Measurements from ENCODE around the gene CANX. TPM values are rescaled to one million over a fixed set of nuclear protein-coding genes. Genes with fewer than 3 reads are reported as not detected.
"Not testable (repeated sequence)": the region's sequence is repeated elsewhere in the genome, so short reads cannot be mapped to it uniquely, and the experiment has no call there.

CANX gene
- polyA plus RNA-seq, 4 donors: 89.2 to 585 (median 189) TPM

DNA sequence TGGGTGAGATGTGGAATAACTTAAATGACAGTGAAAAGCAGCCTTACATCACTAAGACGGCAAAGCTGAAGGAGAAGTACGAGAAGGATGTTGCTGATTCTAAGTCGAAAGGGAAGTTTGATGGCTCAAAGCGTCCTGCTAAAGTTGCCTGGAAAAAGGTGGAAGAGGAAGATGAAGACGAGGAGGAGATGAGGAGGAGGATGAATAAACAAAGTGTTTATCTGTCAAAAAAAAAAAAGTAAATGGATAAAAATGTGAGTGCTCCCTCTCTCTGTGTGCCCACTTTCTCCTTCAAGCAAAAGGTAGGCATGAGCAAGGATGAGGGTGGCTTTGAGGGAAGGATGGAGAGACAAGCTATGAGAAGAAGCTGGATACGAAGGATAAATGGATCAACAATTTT, 4.2 kb upstream of the CANX start:
- FAIRE-seq (no peak), DNase-seq (no peak)
- Histone ChIP-seq H3K9me3 (ENCODE audit: control insufficient read depth in 2 of 2, insufficient read depth in 1 of 2, low read depth in 1 of 2, low read length in 1 of 2) (no peaks in the 10 kb centered on the region), H3K4me1 (ENCODE audit: control insufficient read depth in 3 of 3, insufficient read depth in 2 of 3, low read depth in 1 of 3, low read length in 2 of 3) (peaks cover 0 to 9% (median 0%) of the 10 kb centered on the region in 3 donors), H3K27me3 (ENCODE audit: control insufficient read depth in 3 of 3, insufficient read depth in 3 of 3, low read length in 3 of 3) (no peaks in the 10 kb centered on the region), H3K36me3 (ENCODE audit: control insufficient read depth in 3 of 3, insufficient read depth in 2 of 3, low read depth in 1 of 3, low read length in 3 of 3) (no peaks in the 10 kb centered on the region), H3K4me3 (ENCODE audit: low read depth in 1 of 3, low read length in 3 of 3) (no peak overlapping the region), H3K27ac (ENCODE audit: low read depth in 1 of 3, low read length in 2 of 3) (no peak overlapping the region)
- 90 to 95% (median 90%) methylated on average over 6 of the region's 6 CpGs for WGBS, 3 donors

DNA sequence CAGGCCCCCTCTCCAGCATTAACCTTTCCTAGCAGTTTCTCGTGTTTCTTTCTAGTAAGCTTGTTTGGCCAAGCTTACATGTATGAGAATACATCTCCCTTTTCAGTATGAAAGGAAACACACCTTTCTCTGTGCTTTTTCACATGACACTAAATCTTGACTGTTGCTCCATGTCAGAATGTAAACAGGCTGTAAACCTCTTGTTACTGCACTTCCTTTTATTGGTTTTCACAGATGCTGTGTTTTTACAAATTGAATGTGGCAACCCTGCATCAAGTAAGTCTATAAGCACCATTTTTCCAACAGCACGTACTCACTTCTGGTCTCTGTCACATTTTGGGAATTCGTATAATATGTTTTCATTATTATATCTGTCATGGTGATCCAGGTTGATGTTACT, 2.2 kb upstream of the CANX start:
- DNase-seq: peak in 1 of 2 donors; percentile 27
- 81 to 89% (median 87%) methylated on average over 3 of the region's 3 CpGs for WGBS, 3 donors
- no peak overlapping the region for H3K4me3 ChIP-seq (ENCODE audit: low read depth in 1 of 3, low read length in 3 of 3)
- FAIRE-seq: no peak
- no peak overlapping the region for H3K27ac ChIP-seq (ENCODE audit: low read depth in 1 of 3, low read length in 2 of 3)
- H3K4me1 ChIP-seq (ENCODE audit: control insufficient read depth in 3 of 3, insufficient read depth in 2 of 3, low read depth in 1 of 3, low read length in 2 of 3): peaks cover 4 to 15% (median 5%) of the 10 kb centered on the region in 3 donors
- H3K9me3 ChIP-seq (ENCODE audit: control insufficient read depth in 2 of 2, insufficient read depth in 1 of 2, low read depth in 1 of 2, low read length in 1 of 2): no peaks in the 10 kb centered on the region
- H3K36me3 ChIP-seq (ENCODE audit: control insufficient read depth in 3 of 3, insufficient read depth in 2 of 3, low read depth in 1 of 3, low read length in 3 of 3): peaks cover 0 to 6% (median 0%) of the 10 kb centered on the region in 3 donors
- no peaks in the 10 kb centered on the region for H3K27me3 ChIP-seq (ENCODE audit: control insufficient read depth in 3 of 3, insufficient read depth in 3 of 3, low read length in 3 of 3)

DNA sequence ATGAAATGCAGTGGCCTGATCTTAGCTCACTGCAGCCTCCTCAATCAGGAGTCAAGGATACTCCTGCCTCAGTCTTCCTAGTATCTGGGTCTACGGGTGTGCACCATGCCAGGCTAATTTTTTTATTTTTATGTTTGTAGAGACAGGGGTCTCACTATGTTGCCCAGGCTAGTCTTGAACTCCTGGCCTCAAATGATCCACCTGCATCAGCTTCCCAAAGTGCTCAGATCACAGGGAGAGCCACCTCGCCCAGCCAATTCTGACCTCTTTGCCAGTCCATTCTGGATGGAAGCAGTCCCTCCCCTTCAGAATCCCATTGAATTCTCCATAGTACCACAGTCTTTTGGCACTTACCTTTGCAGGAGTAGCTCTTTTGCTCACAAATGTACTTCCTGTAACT, 1.7 kb upstream of the CANX start:
- Histone ChIP-seq H3K27me3 (ENCODE audit: control insufficient read depth in 3 of 3, insufficient read depth in 3 of 3, low read length in 3 of 3) (no peaks in the 10 kb centered on the region), H3K4me1 (ENCODE audit: control insufficient read depth in 3 of 3, insufficient read depth in 2 of 3, low read depth in 1 of 3, low read length in 2 of 3) (peaks cover 5 to 15% (median 7%) of the 10 kb centered on the region in 3 donors), H3K27ac (ENCODE audit: low read depth in 1 of 3, low read length in 2 of 3) (peak overlapping the region in 2 of 3 donors; percentile 8 to 91), H3K36me3 (ENCODE audit: control insufficient read depth in 3 of 3, insufficient read depth in 2 of 3, low read depth in 1 of 3, low read length in 3 of 3) (peaks cover 0 to 11% (median 0%) of the 10 kb centered on the region in 3 donors), H3K4me3 (ENCODE audit: low read depth in 1 of 3, low read length in 3 of 3) (no peak overlapping the region), H3K9me3 (ENCODE audit: control insufficient read depth in 2 of 2, insufficient read depth in 1 of 2, low read depth in 1 of 2, low read length in 1 of 2) (no peaks in the 10 kb centered on the region)
- FAIRE-seq (no peak), DNase-seq (no peak)
- 91 to 100% (median 98%) methylated on average over 2 of the region's 2 CpGs for WGBS, 3 donors

DNA sequence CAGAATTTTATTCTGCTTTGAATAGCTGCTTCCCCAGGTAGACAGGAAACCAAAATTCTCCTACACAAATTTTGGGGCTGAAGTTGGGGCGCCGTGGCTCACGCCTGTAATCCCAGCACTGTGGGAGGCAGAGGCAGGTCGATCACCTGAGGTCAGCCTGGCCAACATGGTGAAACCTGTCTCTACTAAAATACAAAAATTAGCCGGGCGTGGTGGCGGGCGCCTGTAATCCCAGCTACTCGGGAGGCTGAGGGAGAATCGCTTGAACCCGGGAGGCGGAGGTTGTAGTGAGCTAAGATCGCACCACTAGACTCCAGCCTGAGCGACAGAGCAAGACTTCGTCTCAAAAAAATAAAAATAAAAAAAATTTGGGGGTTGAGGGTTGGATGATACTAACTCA, 1.2 kb upstream of the CANX start:
- H3K27me3 ChIP-seq (ENCODE audit: control insufficient read depth in 3 of 3, insufficient read depth in 3 of 3, low read length in 3 of 3); DNase-seq; H3K9me3 ChIP-seq (ENCODE audit: control insufficient read depth in 2 of 2, insufficient read depth in 1 of 2, low read depth in 1 of 2, low read length in 1 of 2); FAIRE-seq: not testable (repeated sequence)
- 86 to 94% (median 93%) methylated on average over 15 of the region's 15 CpGs for WGBS, 3 donors
- peak overlapping the region in 2 of 3 donors; percentile 54 to 71 for H3K4me3 ChIP-seq (ENCODE audit: low read depth in 1 of 3, low read length in 3 of 3)
- peaks cover 0 to 12% (median 0%) of the 10 kb centered on the region in 3 donors for H3K36me3 ChIP-seq (ENCODE audit: control insufficient read depth in 3 of 3, insufficient read depth in 2 of 3, low read depth in 1 of 3, low read length in 3 of 3)
- H3K27ac ChIP-seq (ENCODE audit: low read depth in 1 of 3, low read length in 2 of 3): peak overlapping the region; percentile 91 to 99 (median 95)
- H3K4me1 ChIP-seq (ENCODE audit: control insufficient read depth in 3 of 3, insufficient read depth in 2 of 3, low read depth in 1 of 3, low read length in 2 of 3): peaks cover 5 to 15% (median 8%) of the 10 kb centered on the region in 3 donors

DNA sequence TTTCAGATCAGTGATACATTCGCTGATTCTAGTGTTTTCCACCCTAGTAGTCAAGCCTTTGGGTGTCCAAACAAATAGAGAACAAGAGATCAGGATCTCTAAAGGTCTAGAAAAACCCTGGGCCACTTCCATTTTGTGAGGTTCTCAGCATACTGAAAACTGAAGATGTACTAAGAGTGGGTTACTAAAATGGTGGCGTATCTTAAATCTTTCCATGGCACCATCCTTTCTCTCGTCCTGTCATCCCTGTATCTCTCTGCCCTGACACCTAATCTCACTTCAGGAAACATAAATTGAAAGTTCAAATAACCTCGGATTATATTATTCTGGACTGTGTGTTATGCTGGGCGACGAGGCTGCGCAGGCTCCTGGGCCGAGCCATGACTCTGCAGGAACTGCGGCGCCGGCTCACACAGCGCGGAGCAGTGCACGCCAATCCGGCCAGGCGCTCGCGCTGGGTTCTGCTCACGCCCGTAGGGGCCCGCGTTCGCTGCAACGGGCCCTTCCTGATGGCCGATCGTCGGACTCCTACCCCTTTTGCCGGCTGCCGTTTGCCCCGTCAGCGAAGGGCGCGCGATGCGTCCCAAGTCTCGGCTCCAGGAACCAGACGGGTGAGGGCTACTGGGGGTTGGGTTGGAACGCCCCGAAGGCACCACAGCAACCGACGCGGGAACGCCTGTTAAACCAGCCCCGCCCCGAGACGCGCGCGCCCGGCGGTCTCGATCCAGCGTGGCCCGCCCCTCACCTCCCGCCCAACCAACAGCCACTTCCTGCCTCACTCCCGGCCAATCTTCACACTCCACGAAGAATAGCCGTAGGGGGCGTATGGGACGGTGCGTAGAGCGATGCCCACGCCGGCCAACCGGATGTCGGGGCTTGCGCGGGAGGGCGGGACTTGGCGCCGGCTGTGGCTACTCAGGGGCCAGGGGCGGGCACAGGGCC, 503 bp upstream of the CANX start:
- H3K27me3 ChIP-seq (ENCODE audit: control insufficient read depth in 3 of 3, insufficient read depth in 3 of 3, low read length in 3 of 3): no peaks in the 10 kb centered on the region
- H3K9me3 ChIP-seq (ENCODE audit: control insufficient read depth in 2 of 2, insufficient read depth in 1 of 2, low read depth in 1 of 2, low read length in 1 of 2): no peaks in the 10 kb centered on the region
- peak overlapping the region; percentile 63 to 98 (median 91) for H3K4me3 ChIP-seq (ENCODE audit: low read depth in 1 of 3, low read length in 3 of 3)
- 1 to 2% (median 1%) methylated on average over 54 to 72 of the region's 72 CpGs for WGBS, 3 donors
- FAIRE-seq (no peak), DNase-seq (peak; percentile 100)
- H3K4me1 ChIP-seq (ENCODE audit: control insufficient read depth in 3 of 3, insufficient read depth in 2 of 3, low read depth in 1 of 3, low read length in 2 of 3): peaks cover 5 to 15% (median 8%) of the 10 kb centered on the region in 3 donors
- H3K36me3 ChIP-seq (ENCODE audit: control insufficient read depth in 3 of 3, insufficient read depth in 2 of 3, low read depth in 1 of 3, low read length in 3 of 3): peaks cover 0 to 20% (median 0%) of the 10 kb centered on the region in 3 donors
- peak overlapping the region; percentile 91 to 99 (median 99) for H3K27ac ChIP-seq (ENCODE audit: low read depth in 1 of 3, low read length in 2 of 3)

DNA sequence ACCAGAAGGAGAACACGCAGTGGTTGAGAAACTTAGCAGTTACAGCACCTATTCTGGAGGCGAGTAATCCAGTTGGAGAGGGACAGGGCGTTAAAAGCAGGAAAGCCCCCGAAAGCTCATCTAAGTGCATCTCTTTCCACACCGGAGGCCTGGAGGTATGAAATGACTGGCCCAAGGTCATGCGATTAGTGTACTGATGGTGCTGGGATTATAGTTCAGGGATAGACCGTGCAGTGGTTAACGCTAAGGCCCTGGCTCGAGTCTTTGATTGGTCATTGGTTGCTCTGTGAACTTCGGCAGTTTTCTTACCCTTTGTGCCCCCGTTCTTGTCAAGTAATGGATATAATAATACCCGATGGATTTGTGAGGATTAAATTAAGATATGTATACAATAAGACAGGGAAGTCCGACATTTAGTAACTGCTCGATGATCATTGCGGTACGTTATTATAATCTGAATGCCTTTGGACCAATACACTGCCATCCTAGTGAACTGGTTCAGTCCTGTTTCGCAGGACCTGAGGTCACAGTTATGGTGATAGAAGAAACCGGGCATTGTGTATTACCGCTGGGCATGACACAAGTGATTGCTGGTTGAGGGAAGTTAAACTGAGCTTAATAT, 960 bp downstream of the CANX start:
- peaks cover 0 to 26% (median 0%) of the 10 kb centered on the region in 3 donors for H3K36me3 ChIP-seq (ENCODE audit: control insufficient read depth in 3 of 3, insufficient read depth in 2 of 3, low read depth in 1 of 3, low read length in 3 of 3)
- peak overlapping the region; percentile 63 to 98 (median 91) for H3K4me3 ChIP-seq (ENCODE audit: low read depth in 1 of 3, low read length in 3 of 3)
- WGBS, 3 donors: 0 to 2% (median 1%) methylated on average over 19 of the region's 19 CpGs
- H3K4me1 ChIP-seq (ENCODE audit: control insufficient read depth in 3 of 3, insufficient read depth in 2 of 3, low read depth in 1 of 3, low read length in 2 of 3): peaks cover 5 to 18% (median 8%) of the 10 kb centered on the region in 3 donors
- peak overlapping the region; percentile 98 to 99 (median 98) for H3K27ac ChIP-seq (ENCODE audit: low read depth in 1 of 3, low read length in 2 of 3)
- H3K9me3 ChIP-seq (ENCODE audit: control insufficient read depth in 2 of 2, insufficient read depth in 1 of 2, low read depth in 1 of 2, low read length in 1 of 2): no peaks in the 10 kb centered on the region
- DNase-seq (peak; percentile 62 to 74), FAIRE-seq (no peak)
- no peaks in the 10 kb centered on the region for H3K27me3 ChIP-seq (ENCODE audit: control insufficient read depth in 3 of 3, insufficient read depth in 3 of 3, low read length in 3 of 3)

DNA sequence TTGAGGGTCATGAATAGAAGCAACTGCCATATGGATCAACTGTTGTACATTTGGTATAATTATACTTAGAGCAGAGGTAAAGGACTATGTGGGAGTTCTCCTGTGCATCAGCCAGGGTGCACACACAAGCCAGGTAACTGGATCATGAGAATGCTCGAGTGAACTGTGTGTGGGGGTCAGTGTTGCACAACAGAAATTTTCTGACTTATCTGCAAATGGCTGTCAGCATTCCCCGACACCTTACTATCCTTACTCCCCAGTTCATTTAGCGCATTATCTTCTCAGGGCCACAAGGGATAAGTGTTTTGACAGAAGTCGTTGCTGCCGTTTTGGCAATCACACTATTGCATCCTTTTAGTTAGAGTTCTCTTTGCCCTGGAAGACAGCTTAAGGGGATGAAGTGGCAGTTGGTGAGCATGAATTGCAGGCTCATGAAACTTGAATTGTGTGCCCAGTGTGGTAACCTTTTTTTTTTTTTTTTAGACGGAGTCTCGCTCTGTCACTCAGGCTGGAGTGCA, 1.7 kb downstream of the CANX start:
- Histone ChIP-seq H3K36me3 (ENCODE audit: control insufficient read depth in 3 of 3, insufficient read depth in 2 of 3, low read depth in 1 of 3, low read length in 3 of 3) (peaks cover 2 to 30% (median 2%) of the 10 kb centered on the region in 3 donors), H3K4me1 (ENCODE audit: control insufficient read depth in 3 of 3, insufficient read depth in 2 of 3, low read depth in 1 of 3, low read length in 2 of 3) (peaks cover 5 to 18% (median 8%) of the 10 kb centered on the region in 3 donors), H3K27ac (ENCODE audit: low read depth in 1 of 3, low read length in 2 of 3) (peak overlapping the region in 2 of 3 donors; percentile 52 to 98), H3K9me3 (ENCODE audit: control insufficient read depth in 2 of 2, insufficient read depth in 1 of 2, low read depth in 1 of 2, low read length in 1 of 2) (no peaks in the 10 kb centered on the region), H3K4me3 (ENCODE audit: low read depth in 1 of 3, low read length in 3 of 3) (peak overlapping the region in 2 of 3 donors; percentile 63 to 98), H3K27me3 (ENCODE audit: control insufficient read depth in 3 of 3, insufficient read depth in 3 of 3, low read length in 3 of 3) (no peaks in the 10 kb centered on the region)
- FAIRE-seq (no peak), DNase-seq (peak in 1 of 2 donors; percentile 80)
- WGBS, 3 donors: 40 to 49% (median 41%) methylated on average over 7 of the region's 7 CpGs

DNA sequence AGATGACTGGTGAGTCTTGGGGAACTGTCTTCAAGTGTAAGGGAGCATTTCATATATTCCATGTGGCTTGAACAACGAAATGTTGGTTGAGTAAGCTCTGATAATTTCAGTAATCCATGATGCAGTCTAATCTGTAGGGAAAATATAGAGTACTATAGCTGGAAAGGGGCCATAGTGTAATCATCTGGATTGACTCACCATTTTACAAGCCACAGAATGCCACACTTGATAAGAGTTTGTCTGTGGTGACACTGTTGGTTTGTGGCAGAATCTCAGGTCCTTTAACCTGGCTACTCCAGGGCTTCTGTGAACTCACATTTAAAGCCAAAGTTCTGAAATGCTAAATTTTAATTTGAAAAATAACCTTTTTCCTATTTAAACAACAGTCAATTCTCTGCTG, 17.5 kb downstream of the CANX start:
- no peaks in the 10 kb centered on the region for H3K9me3 ChIP-seq (ENCODE audit: control insufficient read depth in 2 of 2, insufficient read depth in 1 of 2, low read depth in 1 of 2, low read length in 1 of 2)
- peaks cover 10 to 73% (median 14%) of the 10 kb centered on the region in 3 donors for H3K36me3 ChIP-seq (ENCODE audit: control insufficient read depth in 3 of 3, insufficient read depth in 2 of 3, low read depth in 1 of 3, low read length in 3 of 3)
- FAIRE-seq (no peak), DNase-seq (peak in 1 of 2 donors; percentile 66)
- no peak overlapping the region for H3K4me3 ChIP-seq (ENCODE audit: low read depth in 1 of 3, low read length in 3 of 3)
- peak overlapping the region in 1 of 3 donors; percentile 37 for H3K27ac ChIP-seq (ENCODE audit: low read depth in 1 of 3, low read length in 2 of 3)
- H3K4me1 ChIP-seq (ENCODE audit: control insufficient read depth in 3 of 3, insufficient read depth in 2 of 3, low read depth in 1 of 3, low read length in 2 of 3): no peaks in the 10 kb centered on the region
- no peaks in the 10 kb centered on the region for H3K27me3 ChIP-seq (ENCODE audit: control insufficient read depth in 3 of 3, insufficient read depth in 3 of 3, low read length in 3 of 3)
- WGBS, 3 donors: 15 to 71% (median 62%) methylated on average over 1 of the region's 1 CpG
